Measurements from ENCODE around the gene ARHGAP6.

DNA sequence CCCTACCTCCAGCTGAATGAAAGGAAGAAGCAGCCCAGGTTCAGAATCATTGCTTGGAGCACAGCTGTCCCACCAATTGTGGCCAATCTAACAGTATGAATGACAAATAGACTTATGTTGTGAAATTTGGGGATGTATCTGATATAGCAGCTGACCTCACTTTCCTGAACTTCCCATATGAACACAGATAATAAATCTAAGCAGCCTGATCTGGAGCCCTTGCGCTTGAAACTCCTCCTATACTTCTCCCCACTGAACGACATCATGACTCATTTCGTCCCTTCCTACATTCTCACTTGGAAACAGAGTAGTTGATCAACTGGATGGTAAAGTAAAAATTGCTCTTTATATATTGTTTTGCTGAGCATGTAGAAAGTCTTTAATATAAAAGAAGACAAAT is 396.7 kb downstream of the ARHGAP6 start:
- TF ChIP-seq TCF12 (IDR thresholded peaks at IDR 0.05; ENCODE audit: low read depth) = no peak
- TF ChIP-seq TAF1 (IDR thresholded peaks at IDR 0.05; ENCODE audit: low read depth) = no peak
- no peak for TF ChIP-seq EP300 (IDR thresholded peaks at IDR 0.05; ENCODE audit: borderline replicate concordance)
- TF ChIP-seq, protein P1, sequence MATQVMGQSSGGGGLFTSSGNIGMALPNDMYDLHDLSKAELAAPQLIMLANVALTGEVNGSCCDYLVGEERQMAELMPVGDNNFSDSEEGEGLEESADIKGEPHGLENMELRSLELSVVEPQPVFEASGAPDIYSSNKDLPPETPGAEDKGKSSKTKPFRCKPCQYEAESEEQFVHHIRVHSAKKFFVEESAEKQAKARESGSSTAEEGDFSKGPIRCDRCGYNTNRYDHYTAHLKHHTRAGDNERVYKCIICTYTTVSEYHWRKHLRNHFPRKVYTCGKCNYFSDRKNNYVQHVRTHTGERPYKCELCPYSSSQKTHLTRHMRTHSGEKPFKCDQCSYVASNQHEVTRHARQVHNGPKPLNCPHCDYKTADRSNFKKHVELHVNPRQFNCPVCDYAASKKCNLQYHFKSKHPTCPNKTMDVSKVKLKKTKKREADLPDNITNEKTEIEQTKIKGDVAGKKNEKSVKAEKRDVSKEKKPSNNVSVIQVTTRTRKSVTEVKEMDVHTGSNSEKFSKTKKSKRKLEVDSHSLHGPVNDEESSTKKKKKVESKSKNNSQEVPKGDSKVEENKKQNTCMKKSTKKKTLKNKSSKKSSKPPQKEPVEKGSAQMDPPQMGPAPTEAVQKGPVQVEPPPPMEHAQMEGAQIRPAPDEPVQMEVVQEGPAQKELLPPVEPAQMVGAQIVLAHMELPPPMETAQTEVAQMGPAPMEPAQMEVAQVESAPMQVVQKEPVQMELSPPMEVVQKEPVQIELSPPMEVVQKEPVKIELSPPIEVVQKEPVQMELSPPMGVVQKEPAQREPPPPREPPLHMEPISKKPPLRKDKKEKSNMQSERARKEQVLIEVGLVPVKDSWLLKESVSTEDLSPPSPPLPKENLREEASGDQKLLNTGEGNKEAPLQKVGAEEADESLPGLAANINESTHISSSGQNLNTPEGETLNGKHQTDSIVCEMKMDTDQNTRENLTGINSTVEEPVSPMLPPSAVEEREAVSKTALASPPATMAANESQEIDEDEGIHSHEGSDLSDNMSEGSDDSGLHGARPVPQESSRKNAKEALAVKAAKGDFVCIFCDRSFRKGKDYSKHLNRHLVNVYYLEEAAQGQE (IDR thresholded peaks at IDR 0.05; ENCODE audit: low read depth) = no peak
- TF ChIP-seq FOXM1 (IDR thresholded peaks at IDR 0.05; ENCODE audit: borderline replicate concordance, low read depth) = no peak
- TF ChIP-seq YY1 (IDR thresholded peaks at IDR 0.05; ENCODE audit: low read depth) = no peak
- TF ChIP-seq, protein P2, sequence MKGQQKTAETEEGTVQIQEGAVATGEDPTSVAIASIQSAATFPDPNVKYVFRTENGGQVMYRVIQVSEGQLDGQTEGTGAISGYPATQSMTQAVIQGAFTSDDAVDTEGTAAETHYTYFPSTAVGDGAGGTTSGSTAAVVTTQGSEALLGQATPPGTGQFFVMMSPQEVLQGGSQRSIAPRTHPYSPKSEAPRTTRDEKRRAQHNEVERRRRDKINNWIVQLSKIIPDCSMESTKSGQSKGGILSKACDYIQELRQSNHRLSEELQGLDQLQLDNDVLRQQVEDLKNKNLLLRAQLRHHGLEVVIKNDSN (IDR thresholded peaks at IDR 0.05) = no peak
